ENCODE data around the gene PANK4. TPM values are rescaled to one million over a fixed set of nuclear protein-coding genes. Genes with fewer than 3 reads are reported as not detected.

The PANK4 gene
- total and polyA plus RNA-seq, 4 donors: 6.2 to 26.8 (median 12.6) TPM

- TF ChIP-seq NR2F2 (IDR thresholded peaks at IDR 0.05): peak; percentile 36
- no peak for TF ChIP-seq EGR1 (IDR thresholded peaks at IDR 0.05; ENCODE audit: low read depth in 2 of 2)
- TF ChIP-seq HNF4A (conservative IDR thresholded peaks at IDR 0.05): peak; percentile 39 to 53
- no peak for TF ChIP-seq TAF1 (conservative IDR thresholded peaks at IDR 0.05)
- peak; percentile 10 for TF ChIP-seq REST (IDR thresholded peaks at IDR 0.05)
Observed at GRCh38 chr1:2555634-2556276, 29.4 kb upstream of the PANK4 start (continued).

DNA sequence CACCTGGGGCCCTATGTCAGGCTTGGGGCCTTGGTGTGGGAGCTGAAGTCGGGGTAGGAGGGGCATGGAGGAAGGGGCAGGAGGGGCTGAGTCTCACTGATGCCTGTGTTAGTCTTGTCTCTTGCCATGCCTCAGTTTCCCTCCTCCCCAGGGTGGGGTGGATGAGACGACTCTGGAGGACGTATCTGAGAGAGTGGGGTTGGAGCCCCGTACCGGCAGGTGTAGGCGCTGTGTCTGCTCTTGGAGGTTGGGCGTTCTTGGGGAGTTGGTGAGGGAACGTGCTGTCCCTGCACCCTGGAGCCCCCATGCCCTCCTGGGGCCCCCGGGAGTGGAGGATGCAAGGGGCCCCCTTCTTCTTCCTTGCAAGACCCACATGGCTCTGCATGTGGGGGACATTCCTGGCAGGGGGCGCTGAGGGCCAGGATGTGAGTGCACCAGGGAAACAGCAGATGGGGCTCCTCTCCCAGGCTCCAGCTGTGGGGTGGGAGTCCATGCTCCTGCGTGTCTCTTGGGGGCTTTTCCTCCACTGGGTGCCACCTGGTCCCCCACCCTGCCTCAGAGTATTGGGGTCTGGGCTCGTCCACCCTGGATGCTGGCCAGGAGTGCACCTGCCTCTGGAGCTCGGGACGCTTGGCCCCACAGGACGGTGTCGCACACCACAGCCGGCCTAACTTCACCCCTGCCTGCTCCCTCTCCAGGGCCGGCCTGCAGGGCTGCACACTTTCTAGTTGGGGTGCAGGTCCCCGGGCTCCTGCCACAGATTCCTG, 28.4 kb upstream of the PANK4 start:
- no peak overlapping the region for H3K9ac ChIP-seq (ENCODE audit: low read depth in 1 of 2, low read length in 2 of 2)
- WGBS: 52% methylated on average over 19 of the region's 19 CpGs
- no peaks in the 10 kb centered on the region for H3K27me3 ChIP-seq (ENCODE audit: control insufficient read depth in 4 of 4, insufficient read depth in 4 of 4, low read length in 3 of 4)
- H3K4me1 ChIP-seq (ENCODE audit: control insufficient read depth in 4 of 4, insufficient read depth in 4 of 4, low read length in 3 of 4): peaks cover 7 to 27% (median 19%) of the 10 kb centered on the region in 4 donors
- peaks cover 2 to 8% (median 4%) of the 10 kb centered on the region in 4 donors for H3K36me3 ChIP-seq (ENCODE audit: control insufficient read depth in 4 of 4, insufficient read depth in 3 of 4, low read depth in 1 of 4, low read length in 3 of 4)
- H3K9me3 ChIP-seq (ENCODE audit: control insufficient read depth in 4 of 4, low read length in 3 of 4): no peaks in the 10 kb centered on the region
- DNase-seq (ENCODE audit: low spot score): no peak
- H3K27ac ChIP-seq (ENCODE audit: low read depth in 1 of 2, low read length in 2 of 2): peak overlapping the region; percentile 83 to 96
- no peak overlapping the region for H3K4me3 ChIP-seq (ENCODE audit: low read depth in 1 of 3, low read length in 3 of 3)
- TF ChIP-seq JUND (IDR thresholded peaks at IDR 0.05): no peak
- no peak for TF ChIP-seq SP1 (IDR thresholded peaks at IDR 0.05)
- TF ChIP-seq FOXA1 (IDR thresholded peaks at IDR 0.05): no peak
- TF ChIP-seq, protein P1, sequence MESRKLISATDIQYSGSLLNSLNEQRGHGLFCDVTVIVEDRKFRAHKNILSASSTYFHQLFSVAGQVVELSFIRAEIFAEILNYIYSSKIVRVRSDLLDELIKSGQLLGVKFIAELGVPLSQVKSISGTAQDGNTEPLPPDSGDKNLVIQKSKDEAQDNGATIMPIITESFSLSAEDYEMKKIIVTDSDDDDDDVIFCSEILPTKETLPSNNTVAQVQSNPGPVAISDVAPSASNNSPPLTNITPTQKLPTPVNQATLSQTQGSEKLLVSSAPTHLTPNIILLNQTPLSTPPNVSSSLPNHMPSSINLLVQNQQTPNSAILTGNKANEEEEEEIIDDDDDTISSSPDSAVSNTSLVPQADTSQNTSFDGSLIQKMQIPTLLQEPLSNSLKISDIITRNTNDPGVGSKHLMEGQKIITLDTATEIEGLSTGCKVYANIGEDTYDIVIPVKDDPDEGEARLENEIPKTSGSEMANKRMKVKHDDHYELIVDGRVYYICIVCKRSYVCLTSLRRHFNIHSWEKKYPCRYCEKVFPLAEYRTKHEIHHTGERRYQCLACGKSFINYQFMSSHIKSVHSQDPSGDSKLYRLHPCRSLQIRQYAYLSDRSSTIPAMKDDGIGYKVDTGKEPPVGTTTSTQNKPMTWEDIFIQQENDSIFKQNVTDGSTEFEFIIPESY (IDR thresholded peaks at IDR 0.05): no peak
- no peak for TF ChIP-seq HNF4A (conservative IDR thresholded peaks at IDR 0.05)
- TF ChIP-seq CTCF (IDR thresholded peaks at IDR 0.05; ENCODE audit: low read depth, low read length, missing input control): peak; percentile 36
- TF ChIP-seq EGR1 (IDR thresholded peaks at IDR 0.05; ENCODE audit: low read depth in 2 of 2): no peak
- peak; percentile 74 to 78 for TF ChIP-seq RAD21 (IDR thresholded peaks at IDR 0.05)
- TF ChIP-seq NR2F2 (IDR thresholded peaks at IDR 0.05): no peak

Data from liver (tissue), 9 donors.